GM18517 (cell line): ENCODE data around the gene USP7.

Source experiments
- ATAC-seq: cut with Tn5 transposase; IDR thresholded peaks from one replicate; pipeline ENCODE4 v1.9.1; 2021; ENCODE audit warnings: mild to moderate bottlenecking, moderate library complexity; ENCODE audit not compliant: unreplicated experiment

USP7 gene

GRCh38 chr16:8865145-8865882, 98.4 kb downstream of the USP7 start:
- ATAC-seq, result no peak

- no peak for ATAC-seq
Observed at GRCh38 chr16:8864480-8865110, 99.1 kb downstream of the USP7 start.

- no peak for ATAC-seq
Observed at GRCh38 chr16:8863594-8864424, 99.9 kb downstream of the USP7 start.

- ATAC-seq, result no peak
Observed at GRCh38 chr16:8862309-8863130, 101.2 kb downstream of the USP7 start.

- ATAC-seq, result no peak
Observed at GRCh38 chr16:8861563-8862308, 102.0 kb downstream of the USP7 start.

GRCh38 chr16:8859913-8860881, 103.5 kb downstream of the USP7 start:
- ATAC-seq, result no peak

- no peak for ATAC-seq
Observed at GRCh38 chr16:8858994-8859912, 104.5 kb downstream of the USP7 start.

GRCh38 chr16:8855972-8856371, 107.7 kb downstream of the USP7 start:
- ATAC-seq, result no peak

- ATAC-seq, result no peak
Observed at GRCh38 chr16:8855051-8855786, 108.5 kb downstream of the USP7 start.

- no peak for ATAC-seq
Observed at GRCh38 chr16:8854298-8854948, 109.3 kb downstream of the USP7 start.

- ATAC-seq, result no peak
Observed at GRCh38 chr16:8853611-8854010, 110.1 kb downstream of the USP7 start.

- ATAC-seq, result no peak
Observed at GRCh38 chr16:8853150-8853549, 110.6 kb downstream of the USP7 start.

- ATAC-seq, result no peak
Observed at GRCh38 chr16:8852534-8852933, 111.2 kb downstream of the USP7 start.

- ATAC-seq, result no peak
Observed at GRCh38 chr16:8851761-8852403, 111.8 kb downstream of the USP7 start.

- no peak for ATAC-seq
Observed at GRCh38 chr16:8850279-8850885, 113.3 kb downstream of the USP7 start.
